CD4-positive, alpha-beta T cell treated with Interleukin-10 for 1 hour (primary cell): Measurements from ENCODE around the gene PALS1.
"Not testable (repeated sequence)": the region's sequence is repeated elsewhere in the genome, so short reads cannot be mapped to it uniquely, and the experiment has no call there.

Experiments
- DNase-seq: peaks from one replicate; pipeline ENCODE4 v3.0.0-alpha.2; 2020

PALS1 gene

GRCh38 chr14:67263499-67264149, 22.4 kb downstream of the PALS1 start:
- DNase-seq: no peak

DNA sequence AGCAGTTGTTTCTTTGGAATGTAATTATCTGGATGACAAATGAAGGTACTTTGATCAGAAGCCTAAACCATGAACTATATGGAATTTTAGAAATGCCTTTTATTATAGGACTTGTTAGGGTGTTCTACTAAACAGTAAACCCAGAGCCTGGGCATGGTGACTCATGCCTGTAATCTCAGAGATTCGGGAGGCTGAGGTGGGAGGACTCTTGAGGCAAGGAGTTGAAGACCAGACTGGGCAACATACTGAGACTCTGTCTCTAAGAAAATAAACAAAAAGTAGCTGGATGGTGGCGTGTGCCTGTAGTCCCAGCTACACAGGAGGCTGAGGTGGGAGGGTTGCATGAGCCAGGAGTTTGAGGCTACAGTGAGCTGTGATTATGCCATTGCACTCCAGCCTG, 23.9 kb downstream of the PALS1 start:
- no peak for DNase-seq

- no peak for DNase-seq
These were observed 26.5 kb downstream of the PALS1 start for GRCh38 chr14:67267576-67268328.

DNA sequence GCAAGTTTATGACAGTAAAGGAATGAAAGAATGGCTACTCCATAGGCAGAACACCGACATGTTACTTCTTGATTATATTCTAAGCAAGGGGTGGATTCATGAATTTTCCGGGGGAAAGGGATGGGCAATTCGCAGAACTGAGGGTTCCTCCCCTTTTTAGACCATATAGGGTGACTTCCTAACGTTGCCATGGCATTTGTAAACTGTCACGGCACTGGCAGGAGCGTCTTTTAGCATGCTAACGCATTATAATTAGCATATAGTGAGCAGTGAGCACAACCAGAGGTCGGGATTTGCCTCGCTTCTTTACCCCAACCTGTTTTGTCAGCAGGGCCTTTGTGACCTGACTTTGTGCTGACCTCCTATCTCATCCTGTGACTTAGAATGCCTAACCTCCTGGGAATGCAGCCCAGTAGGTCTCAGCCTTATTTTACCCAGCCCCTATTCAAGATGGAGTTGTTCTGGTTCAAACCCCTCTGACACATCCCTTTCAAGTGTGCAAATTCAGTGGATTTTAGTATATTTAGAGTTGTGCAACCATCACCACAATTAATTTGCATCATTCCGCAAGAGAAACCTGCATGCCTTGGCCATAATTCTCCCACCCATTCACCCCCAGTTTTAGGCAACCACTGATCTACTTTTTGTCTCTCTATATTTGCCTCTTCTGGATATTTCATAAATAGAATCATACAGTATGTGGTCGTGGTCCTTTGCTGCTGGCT, 27.4 kb downstream of the PALS1 start:
- DNase-seq: no peak

DNA sequence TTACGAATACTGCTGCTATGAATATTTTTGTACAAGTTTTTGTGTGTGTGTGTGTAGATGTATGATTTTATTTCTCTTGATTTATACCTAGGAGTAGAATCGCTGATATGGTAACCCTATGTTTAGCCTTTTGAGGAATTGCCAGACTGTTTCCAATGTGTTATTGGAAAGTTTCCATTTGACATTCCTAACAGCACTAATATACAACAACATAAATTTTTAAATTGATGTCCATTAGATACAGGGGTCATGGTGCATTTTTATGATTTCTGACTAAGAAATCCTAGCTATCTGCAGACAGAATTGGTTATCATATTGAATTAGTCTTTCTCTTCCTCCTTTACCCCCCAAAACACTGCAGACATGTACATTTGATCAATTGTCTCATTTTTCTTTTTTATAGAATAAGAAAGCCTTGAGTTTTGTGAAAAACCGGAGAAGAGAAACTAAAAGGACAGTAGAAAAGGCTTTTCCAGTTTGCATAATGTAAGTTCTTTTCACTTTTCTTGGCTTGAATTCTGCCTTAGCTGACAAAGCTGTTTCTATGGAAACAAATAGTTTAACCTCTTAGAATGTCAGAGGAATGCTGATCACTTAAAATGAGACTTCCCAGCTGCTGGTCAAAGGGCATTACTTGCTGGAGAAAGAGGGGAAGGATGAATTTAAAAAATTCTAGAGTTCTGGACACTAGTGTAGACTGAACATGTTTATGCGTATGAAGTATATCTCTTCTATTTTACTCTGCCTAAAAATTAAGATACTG, 28.2 kb downstream of the PALS1 start:
- no peak for DNase-seq

DNA sequence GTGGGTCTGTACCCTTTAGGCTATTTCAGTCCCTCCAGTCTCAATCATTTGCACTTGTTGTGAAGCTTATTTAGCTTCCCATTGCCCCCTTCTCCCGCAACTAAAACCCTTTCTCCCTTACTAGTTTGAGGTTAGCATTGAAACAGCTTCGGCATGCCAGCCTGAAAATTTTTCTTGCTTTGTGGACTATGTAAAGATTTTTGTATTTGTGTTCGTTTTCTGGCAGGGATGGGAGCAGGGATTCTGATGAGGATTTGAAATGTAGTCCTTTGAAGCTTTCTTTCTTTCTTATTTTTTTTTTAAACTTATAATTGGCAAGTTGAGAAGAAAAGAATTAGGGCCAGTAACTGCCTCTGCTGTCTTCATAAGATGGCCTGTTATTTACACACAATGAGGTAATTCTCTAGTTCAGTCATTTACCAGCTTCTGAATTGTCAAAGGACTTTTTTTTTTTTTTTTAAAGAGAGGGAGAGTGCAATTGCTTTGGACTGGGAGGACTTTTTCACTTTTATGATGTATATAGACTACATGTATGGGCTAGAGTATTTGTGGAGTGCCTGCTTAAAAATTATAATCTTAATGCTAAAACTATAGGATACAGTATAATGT, 29.0 kb downstream of the PALS1 start:
- no peak for DNase-seq

- DNase-seq: no peak
These were observed 29.7 kb downstream of the PALS1 start for GRCh38 chr14:67270933-67271332.

DNA sequence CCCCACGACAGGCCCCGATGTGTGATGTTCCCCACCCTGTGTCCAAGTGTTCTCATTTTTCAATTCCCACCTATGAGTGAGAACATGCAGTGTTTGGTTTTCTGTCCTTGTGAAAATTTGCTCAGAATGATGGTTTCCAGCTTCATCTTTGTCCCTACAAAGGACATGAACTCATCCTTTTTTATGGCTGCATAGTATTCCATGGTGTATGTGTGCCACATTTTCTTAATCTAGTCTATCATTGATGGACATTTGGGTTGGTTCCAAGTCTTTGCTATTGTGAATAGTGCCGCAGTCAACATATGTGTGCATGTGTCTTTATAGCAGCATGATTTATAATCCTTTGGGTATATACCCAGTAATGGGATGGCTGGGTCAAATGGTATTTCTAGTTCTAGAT, 32.0 kb downstream of the PALS1 start:
- DNase-seq: not testable (repeated sequence)

DNA sequence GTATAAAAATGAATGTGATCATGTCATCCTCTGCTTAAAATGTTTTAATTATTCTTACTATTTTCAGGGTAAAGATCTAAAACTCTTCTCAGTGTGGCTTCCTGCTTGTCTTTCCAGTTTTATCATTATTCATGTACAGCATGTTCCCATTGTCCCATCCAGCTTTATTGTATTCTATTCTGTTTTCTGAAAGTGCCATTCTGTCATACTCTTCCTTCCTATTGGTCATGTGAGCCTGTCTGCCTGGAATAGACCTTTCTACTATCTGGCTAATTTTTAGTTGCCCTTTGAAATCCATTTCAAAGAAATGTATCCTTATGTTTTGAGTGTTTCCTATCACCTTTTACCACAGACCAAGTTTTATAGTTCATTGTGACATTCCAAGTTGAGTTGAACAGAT, 34.9 kb downstream of the PALS1 start:
- no peak for DNase-seq

DNA sequence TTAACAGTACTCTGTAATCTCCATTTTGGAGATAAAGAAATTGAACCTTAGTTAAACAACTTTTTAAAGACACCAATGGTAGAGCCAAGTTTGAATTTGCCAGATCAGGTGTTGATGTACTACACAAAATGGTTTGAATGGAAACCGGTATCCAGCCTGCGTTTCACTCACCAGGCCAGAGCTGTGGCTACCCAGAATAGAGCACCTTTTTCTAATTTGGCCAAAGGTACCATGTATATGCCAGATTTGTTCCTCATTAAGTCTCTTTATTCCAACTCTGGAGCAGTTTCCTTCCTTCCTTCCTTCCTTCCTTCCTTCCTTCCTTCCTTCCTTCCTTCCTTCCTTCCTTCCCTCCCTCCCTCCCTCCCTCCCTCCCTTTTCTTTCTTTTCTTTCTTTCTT, 39.3 kb downstream of the PALS1 start:
- no peak for DNase-seq

GRCh38 chr14:67285876-67286452, 44.7 kb downstream of the PALS1 start:
- peak; percentile 21 for DNase-seq
